HG02870 (cell line): ENCODE data around the gene RIC1.
"Not testable (repeated sequence)": the region's sequence is repeated elsewhere in the genome, so short reads cannot be mapped to it uniquely, and the experiment has no call there.

Experiments used
- ATAC-seq: cut with Tn5 transposase; IDR thresholded peaks from one replicate; pipeline ENCODE4 v1.9.1; 2021; ENCODE audit warnings: mild to moderate bottlenecking, moderate library complexity; ENCODE audit not compliant: unreplicated experiment

The RIC1 gene

DNA sequence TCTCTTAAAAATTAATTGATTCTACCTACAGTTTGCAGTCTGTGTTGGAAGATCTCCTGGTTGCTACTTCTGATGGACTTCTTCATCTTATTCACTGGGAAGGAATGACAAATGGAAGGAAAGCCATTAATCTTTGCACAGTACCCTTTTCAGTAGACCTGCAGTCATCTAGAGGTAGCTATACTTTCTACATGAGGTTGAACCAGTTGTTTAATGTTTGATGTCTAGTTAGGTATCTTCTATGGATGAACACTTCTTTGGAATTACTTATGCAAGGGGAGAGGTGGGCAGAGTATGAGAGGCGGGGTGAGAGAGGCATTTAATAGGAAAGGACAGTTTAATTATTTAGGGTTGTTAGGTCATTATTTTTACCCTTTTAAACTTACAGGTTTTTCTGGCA is 91.2 kb downstream of the RIC1 start:
- ATAC-seq, result no peak

DNA sequence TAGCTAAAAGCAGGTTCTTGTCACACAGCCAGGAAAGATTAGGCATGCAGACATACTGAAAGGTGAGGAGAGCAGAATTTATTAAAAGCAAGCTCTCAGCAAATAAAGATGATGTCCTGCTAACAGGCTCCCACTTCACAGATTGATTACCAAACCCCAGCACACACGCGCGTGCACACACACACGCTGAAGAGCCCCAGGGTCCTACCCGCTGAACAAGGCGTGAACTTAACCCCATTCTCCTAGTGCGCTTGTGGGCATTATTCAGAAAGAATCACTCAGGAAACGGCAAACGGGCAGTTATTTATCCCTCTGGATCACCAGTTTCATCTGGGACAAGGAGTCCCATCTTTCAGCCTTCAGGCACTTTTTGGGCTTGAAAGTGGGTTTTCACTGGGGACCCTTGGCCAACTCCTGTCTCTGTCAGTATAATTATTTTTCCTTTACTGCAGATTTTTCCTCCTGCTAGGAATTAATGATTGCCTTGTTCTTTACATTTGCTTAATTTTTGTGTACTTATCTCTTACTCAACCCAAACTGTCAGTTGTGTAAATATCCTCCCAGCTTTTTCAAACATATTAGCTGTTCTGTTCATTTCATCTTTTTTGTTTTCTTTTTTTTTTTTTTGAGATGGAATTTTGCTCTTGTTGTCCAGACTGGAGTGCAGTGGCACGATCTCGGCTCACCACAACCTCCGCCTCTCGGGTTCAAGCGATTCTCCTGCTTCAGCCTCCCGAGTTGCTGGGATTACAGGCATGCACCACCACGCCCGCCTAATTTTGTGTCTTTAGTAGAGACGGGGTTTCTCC is 92.6 kb downstream of the RIC1 start:
- no peak for ATAC-seq

DNA sequence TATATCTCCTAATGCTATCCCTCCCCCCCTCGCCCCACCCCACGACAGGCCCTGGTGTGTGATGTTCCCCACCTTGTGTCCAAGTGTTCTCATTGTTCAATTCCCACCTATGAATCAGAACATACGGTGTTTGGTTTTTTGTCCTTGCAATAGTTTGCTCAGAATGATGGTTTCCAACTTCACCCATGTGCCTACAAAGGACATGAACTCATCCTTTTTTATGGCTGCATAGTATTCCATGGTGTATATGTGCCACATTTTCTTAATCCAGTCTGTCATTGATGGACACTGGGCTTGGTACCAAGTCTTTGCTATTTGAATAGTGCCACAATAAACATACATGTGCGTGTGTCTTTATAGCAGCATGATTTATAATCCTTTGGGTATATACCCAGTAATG is 93.8 kb downstream of the RIC1 start:
- ATAC-seq, result not testable (repeated sequence)

DNA sequence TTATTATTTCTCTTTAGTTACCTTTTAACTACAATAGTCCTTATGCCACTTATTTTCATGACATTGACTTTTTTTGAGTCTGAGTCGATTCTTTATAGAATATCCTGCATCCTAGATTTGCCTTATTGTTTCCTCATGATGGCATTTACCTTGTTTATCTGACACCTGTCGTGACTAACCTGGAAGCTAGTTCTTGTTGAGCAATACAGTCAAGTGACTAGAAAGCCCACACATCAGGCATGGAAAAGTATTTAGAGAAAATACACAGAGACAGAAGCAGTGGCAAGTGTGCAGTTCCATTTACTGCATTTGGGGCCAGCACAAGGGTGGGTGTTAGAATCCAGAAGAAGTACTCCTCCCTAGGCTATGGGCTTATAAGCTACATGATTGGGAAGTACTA is 106.2 kb downstream of the RIC1 start:
- ATAC-seq, result no peak

DNA sequence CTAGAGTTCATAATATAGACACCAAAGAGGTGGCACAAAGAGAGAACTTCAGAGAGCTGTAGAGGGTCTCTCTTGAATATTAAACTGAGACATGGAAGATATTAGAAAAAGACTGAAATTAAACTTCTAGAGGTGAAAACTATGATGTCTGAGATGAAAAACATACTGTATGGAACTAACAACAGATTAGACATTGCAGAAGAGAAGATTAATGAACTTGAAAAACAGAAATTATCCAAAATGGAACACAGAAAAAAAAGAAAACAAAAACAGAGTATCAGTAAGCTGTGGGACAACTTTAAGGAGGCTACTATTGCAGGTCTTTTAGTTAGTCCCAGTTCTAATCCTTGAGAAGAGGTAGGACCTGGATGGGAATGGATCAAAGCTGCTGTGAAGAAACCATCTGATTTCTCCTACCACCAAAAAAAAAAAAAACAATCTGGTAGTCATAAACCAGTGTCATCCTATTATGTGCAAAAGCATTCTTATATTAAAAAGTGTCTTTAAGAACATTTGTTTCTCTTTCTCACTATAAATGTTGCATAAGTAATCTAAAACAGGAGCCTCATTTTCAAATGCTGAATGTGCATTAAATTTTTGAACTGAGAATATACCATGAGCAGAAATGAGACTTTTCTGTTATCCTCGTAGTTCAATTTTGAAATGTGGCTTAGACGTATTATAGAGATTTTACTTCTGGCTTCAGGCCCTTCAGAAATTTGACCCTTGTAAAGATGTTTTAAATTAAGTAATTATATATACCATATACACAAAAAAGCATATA is 107.8 kb downstream of the RIC1 start:
- no peak for ATAC-seq

DNA sequence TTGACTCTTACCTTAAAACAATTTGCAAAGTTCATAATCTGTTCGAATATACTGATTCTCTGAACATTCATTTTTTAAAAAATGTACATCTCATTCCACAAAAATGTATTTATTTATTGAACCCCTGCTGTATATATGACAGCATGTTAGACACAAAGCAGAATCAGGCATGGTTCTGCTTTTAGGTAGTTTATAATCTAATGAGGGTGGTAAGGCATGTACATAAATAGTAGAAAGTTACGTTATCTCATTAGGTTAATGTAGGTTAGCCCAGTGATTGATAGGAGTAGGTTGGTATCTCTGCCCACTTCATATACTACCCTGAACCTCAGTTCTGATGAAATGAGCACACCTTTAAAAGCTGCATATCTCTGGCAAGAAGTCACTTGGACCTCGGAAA is 114.2 kb downstream of the RIC1 start:
- no peak for ATAC-seq

DNA sequence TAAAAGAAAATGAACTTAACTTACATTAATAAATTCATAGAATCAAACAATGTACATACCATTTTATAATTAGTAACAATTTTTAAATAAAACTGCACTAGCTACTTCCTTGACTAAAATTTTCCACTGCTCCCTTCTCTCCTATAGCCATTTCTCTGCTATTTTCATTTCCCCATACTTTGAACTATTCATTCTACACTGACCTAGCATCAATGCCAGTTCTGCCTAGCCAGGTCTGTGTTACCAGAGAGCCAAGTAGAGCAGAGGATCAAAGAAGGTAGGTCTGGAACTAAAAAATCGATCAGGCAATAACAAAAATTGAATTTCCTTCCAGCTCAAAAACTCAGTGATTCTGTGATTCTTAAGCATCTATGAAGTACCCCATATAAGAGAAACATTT is 119.5 kb downstream of the RIC1 start:
- ATAC-seq, result no peak

DNA sequence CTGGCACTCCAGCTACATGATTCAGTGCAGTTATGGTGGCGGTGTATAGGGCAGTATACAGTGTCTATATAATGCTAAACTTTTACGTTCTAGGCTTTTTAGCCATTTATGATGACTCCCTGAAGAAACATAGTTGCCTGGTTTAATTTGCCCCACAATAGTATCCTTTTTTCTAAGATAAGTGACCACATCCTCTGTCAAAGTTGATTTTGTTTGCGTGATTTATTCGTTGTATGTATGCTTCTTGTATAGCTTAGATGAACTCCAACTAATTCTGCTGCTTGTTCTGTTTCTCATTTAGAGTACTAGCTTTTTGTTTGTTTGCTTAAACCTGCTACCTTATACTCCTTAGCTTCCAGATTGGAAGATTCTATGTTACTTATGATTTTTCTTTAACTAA is 120.4 kb downstream of the RIC1 start:
- no peak for ATAC-seq

DNA sequence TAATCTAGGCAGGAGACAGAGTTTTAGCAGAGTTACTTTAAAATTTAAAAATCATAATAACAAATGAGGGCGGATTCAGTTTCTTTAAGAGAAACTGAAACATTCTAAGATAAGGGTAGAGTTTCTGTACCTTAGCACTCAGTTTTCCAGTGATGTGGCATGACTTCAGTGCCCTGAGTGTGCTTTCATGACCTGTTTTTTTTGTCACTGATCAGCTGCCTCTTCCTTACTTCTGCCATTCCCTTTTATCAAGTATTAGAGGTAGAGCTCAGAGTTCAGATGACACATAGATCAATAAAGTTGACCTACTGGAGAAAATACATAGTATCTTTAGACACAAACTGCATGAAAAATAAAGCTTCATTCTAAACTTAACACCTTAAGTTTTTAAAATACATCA is 121.7 kb downstream of the RIC1 start:
- no peak for ATAC-seq

DNA sequence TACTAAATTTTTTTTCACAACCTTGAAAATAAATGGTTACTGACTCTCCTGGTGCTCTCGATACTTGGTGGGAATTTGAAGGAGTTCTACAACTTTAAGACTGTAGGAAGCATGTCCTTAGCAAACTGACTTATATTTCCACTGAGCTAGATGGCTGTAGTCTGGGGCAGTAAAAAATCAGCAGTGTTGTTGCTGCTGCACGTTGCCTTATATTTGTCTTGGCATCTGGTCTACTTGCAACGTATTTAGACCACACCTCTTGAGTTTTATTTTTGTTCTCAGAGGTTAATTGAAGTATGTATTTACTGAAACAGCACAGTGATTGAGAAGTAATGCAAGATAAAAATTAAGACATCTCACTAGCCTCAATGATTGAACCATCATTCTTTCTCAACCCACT is 127.7 kb downstream of the RIC1 start:
- ATAC-seq, result no peak

DNA sequence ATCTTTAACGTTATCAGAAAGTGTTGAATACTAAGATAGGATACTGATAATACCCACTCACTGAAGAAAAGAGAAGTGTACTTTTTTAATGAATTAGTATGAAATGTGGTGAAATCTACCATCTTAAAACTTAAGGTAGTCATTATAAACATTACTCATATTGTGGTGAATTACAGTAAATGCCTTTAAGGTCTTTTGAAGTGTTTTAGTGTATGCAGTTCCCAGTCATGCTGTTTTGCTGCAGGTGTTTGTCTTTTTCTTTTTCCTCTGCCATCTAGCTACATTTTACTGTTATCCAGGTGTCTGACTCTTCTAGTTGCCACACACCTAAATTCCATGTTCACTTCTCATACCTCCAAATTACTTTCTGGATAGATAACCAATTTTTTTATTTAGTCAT is 131.4 kb downstream of the RIC1 start:
- ATAC-seq, result no peak

DNA sequence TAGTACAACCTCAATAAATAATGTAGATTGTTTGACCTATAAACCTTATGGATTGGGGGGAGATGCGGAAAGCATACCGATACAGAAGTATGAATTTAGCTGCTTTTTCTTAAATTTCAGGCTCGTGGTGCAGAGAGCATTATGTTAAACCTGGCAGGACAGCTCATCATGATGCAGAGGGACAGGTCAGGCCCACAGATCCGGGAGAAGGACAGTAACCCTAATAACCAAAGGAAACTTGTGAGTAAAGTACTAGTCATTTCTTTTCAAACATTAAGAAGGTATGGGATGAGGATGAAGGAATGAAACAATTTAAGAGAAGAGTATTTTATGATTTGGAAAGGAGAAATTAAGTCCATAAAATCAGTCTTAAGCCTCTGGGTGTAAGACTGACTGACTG is 133.5 kb downstream of the RIC1 start:
- no peak for ATAC-seq

DNA sequence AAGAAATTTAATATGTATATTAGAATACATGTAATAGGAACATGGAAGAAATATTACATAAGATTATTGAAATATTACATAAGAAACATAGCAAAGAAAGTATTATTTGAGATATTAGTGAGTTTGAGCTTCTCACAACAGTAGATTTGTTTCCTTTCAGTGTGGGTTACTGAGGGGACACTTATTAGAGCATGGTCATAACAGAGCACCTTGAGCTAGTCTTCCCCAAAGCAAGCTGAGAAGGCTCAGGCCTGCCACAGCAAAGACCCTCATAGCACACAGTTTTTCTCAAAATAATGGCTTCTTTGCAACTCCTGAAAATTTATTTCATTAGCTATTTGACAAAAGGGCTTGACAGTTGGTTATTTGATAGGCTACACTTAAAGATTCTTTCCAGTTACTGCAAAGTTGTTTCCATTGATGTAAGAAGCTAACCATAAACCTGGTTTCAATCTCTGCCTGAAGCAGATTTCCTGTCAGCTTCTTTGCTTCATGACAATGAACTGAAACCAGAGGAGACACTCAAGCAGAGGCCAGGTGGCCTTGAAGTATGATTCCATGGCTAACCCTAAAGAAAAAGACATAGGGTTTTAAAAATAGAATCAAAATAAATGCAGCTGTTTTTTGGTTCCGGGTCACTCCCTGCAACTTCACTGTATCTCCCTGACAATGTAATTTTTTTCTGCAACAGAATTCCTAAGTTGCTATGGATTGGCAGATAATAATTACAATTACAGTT is 135.4 kb downstream of the RIC1 start:
- ATAC-seq, result peak; percentile 92

DNA sequence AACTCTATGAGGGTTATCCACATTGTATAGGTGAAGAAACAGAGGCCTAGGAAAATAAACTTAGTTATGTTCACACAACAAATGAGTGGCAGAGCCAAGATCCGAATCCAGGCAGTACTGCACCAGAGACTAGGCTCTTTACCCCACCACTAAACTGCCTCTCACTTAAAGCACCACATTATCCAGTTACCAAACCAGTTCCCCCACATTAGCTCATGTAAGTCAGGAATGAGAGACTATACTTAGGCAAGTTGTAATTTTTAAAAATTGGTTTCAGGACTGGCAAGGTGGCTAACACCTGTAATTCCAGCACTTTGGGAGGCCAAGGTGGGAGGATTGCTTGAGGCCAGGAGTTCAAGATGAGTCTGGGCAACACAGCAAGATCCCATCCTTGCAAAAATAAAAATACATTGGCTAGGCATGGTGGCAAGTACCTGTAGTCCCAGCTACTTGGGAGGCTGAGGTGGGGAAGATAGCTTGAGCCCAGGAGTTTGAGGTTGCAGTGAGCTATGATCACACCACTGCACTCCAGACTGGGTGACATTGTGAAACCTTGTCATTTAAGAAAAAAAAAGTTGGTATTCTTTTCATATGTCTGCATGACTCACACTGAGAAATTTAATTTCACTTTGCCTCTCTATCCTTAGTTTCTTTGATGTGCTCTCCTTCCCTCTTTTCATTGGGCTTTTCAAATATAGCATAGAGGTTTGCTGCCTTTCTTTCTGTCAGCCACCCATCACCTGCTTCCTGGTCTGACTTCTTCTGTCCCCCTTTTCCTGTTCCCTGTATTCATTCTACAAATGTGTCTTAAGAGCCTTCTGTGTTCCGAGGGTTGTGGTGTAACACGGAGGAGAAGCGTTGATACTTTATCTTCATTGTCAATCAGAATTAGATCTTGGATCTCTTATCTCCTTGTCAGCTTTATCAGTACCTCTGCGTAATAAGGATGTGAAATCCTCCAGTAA is 139.3 kb downstream of the RIC1 start:
- ATAC-seq, result no peak

DNA sequence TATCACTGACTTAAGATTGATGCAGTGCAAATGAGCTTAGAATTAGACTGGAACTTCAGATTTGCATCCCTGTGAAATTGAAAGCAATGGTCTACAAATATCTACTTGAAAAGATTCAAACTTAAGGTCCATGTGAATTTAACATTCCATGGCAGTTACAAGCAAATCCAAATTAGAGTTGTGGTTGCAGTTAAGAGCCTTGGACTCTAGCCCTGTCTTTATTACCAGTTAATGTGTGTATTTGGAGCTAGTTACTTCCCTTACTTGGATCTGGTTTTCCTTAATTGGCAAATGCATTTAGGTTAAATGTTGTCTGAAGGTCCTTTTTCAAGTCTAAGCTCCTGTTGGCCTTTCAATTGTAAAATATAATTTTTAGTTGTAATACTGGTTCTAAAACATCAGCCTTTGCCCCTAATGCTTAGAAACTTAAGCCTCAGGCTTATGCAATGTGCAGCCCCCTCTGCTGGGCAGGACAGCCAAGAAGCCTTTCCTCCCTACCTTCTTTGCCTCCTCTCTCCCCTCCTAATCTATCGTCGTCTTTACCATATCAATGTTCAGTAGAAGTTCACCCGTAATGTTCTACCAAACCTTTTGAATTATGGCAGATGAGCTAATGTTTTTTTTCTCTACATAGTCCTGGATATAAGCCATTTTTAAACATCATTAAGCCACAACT is 144.6 kb downstream of the RIC1 start:
- ATAC-seq, result no peak

DNA sequence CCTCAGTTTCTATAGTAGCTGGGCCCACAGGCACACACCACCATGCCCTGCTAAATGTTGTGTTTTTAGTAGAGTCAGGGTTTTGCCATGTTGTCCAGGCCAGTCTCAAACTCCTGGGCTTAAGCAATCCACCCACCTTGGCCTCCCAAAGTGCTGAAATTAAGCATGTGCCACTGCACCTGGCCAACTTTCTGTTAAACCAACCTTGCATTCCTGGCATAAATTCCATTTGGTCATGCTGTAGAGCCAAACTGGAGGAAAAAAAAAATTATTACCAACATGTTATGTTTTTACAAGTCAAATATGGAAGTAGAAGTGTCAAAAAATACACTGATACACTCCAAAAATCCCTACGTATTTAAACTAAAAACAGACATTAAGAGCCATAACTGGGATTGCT is 149.9 kb downstream of the RIC1 start:
- no peak for ATAC-seq

DNA sequence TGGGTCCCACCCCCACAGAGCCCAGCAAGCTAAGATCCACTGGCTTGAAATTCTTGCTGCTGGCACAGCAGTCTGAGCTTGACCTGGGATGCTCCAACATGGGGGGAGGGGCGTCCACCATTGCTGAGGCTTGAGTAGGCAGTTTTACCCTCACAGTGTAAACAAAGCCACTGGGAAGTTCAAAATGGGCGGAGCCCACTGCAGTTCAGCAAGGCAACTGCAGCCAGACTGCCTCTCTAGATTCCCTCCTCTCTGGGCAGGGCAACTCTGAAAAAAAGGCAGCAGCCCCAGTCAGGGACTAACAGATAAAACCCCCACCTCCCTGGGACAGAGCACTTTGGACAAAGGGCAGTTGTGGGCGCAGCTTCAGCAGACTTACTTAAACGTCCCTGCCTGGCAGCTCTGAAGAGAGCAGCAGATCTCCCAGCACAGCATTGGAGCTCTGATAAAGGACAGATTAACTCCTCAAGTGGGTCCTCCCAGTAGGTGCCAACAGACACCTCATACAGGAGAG is 150.9 kb downstream of the RIC1 start:
- ATAC-seq, result not testable (repeated sequence)

DNA sequence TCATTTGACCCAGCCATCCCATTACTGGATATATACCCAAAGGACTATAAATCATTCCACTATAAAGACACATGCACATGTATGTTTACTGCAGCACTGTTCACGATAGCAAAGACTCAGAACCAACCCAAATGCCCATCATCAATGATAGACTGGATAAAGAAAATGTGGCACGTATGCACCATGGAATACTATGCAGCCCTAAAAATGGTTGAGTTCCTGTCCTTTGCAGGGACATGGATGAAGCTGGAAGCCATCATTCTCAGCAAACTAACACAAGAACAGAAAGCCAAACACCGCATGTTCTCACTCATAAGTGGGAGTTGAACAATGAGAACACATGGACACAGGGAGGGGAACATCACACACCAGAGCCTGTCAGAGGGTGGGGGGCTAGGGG is 154.5 kb downstream of the RIC1 start:
- not testable (repeated sequence) for ATAC-seq

DNA sequence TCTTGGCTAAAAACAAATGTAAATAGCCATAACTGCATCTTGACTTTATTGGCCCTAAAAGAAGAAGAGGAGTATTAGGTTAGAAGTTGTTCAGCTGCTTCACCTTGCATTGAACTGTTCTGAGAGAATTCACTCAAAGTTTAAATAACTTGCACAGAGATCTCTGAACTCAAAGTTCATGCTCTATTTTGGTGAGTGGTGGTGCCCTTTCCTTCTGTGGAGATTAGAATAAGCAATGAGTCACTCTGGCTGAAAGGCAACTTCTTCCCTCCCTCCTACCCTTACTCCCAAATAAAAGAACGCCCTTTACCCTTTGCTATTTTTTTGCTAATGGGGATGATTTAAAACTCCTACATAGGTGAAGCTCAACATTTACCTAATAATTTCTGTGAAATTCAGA is 155.1 kb downstream of the RIC1 start:
- no peak for ATAC-seq
